Measurements from ENCODE around the gene TRPM2.
"Not testable (repeated sequence)": the region's sequence is repeated elsewhere in the genome, so short reads cannot be mapped to it uniquely, and the experiment has no call there.

TRPM2 gene

GRCh38 chr21:44467859-44468195 lies 114.4 kb downstream of the TRPM2 start:
- H3K27ac ChIP-seq: no peak overlapping the region
- no peak overlapping the region for H3K4me3 ChIP-seq

- Histone ChIP-seq H3K4me3 (no peak overlapping the region), H3K27ac (no peak overlapping the region)
These were observed 117.9 kb downstream of the TRPM2 start for GRCh38 chr21:44471341-44471740.

- Histone ChIP-seq H3K4me3 (no peak overlapping the region), H3K27ac (no peak overlapping the region)
These were observed 118.6 kb downstream of the TRPM2 start for GRCh38 chr21:44471996-44472395.

GRCh38 chr21:44473915-44474555 lies 120.6 kb downstream of the TRPM2 start:
- H3K27ac ChIP-seq: no peak overlapping the region
- no peak overlapping the region for H3K4me3 ChIP-seq

- Histone ChIP-seq H3K27ac (no peak overlapping the region), H3K4me3 (no peak overlapping the region)
These were observed 121.9 kb downstream of the TRPM2 start for GRCh38 chr21:44475266-44475845.

GRCh38 chr21:44477131-44477530 lies 123.7 kb downstream of the TRPM2 start:
- Histone ChIP-seq H3K27ac (no peak overlapping the region), H3K4me3 (no peak overlapping the region)

- H3K4me3 ChIP-seq: no peak overlapping the region
- H3K27ac ChIP-seq: no peak overlapping the region
These were observed 124.3 kb downstream of the TRPM2 start for GRCh38 chr21:44477712-44478111.

- no peak overlapping the region for H3K27ac ChIP-seq
- H3K4me3 ChIP-seq: no peak overlapping the region
These were observed 124.8 kb downstream of the TRPM2 start for GRCh38 chr21:44478124-44478800.

GRCh38 chr21:44478801-44479167 lies 125.4 kb downstream of the TRPM2 start:
- Histone ChIP-seq H3K4me3 (no peak overlapping the region), H3K27ac (no peak overlapping the region)

- H3K27ac ChIP-seq, H3K4me3 ChIP-seq: not testable (repeated sequence)
These were observed 126.3 kb downstream of the TRPM2 start for GRCh38 chr21:44479556-44480199.

GRCh38 chr21:44480200-44481053 lies 127.0 kb downstream of the TRPM2 start:
- no peak overlapping the region for H3K4me3 ChIP-seq
- no peak overlapping the region for H3K27ac ChIP-seq

GRCh38 chr21:44482581-44483287 lies 129.3 kb downstream of the TRPM2 start:
- Histone ChIP-seq H3K27ac (no peak overlapping the region), H3K4me3 (no peak overlapping the region)

- no peak overlapping the region for H3K4me3 ChIP-seq
- H3K27ac ChIP-seq: no peak overlapping the region
These were observed 130.1 kb downstream of the TRPM2 start for GRCh38 chr21:44483288-44484237.

- no peak overlapping the region for H3K27ac ChIP-seq
- no peak overlapping the region for H3K4me3 ChIP-seq
These were observed 131.3 kb downstream of the TRPM2 start for GRCh38 chr21:44484498-44485253.

GRCh38 chr21:44485254-44485793 lies 131.9 kb downstream of the TRPM2 start:
- Histone ChIP-seq H3K27ac (no peak overlapping the region), H3K4me3 (no peak overlapping the region)

GRCh38 chr21:44485796-44486195 lies 132.4 kb downstream of the TRPM2 start:
- no peak overlapping the region for H3K27ac ChIP-seq
- H3K4me3 ChIP-seq: no peak overlapping the region

GRCh38 chr21:44486302-44486701 lies 132.9 kb downstream of the TRPM2 start:
- no peak overlapping the region for H3K27ac ChIP-seq
- H3K4me3 ChIP-seq: no peak overlapping the region
